Endothelial cell of umbilical vein (primary cell): ENCODE data around the gene ANKRD44. TPM values are rescaled to one million over a fixed set of nuclear protein-coding genes. Genes with fewer than 3 reads are reported as not detected.

ENCODE experiments used
- BruUV-seq: library from RNA; stranded (reverse); fragments of 400-500 nt; replicated peaks from 2 replicates; lab custom pipeline; 2021; lab: Mats Ljungman, UMichigan
- CTCF ChIA-PET: fragments of 300-600, 350-600 bp; sonication (Branson Sonifier 250); formaldehyde crosslinking; loops from one replicate; lab custom pipeline; 2021; ENCODE audit warnings: antibody characterized with exemption, inconsistent platforms; lab: Charles Lee
- POLR2A ChIA-PET: fragments of 300-600, 350-600 bp; sonication (Branson Sonifier 250); formaldehyde crosslinking; loops from one replicate; lab custom pipeline; 2021; ENCODE audit warnings: antibody characterized with exemption, inconsistent platforms; lab: Charles Lee
- DNase-seq: peaks from one replicate; pipeline ENCODE4 v3.0.0-alpha.2; 2011; ENCODE audit warnings: low read depth, low spot score
- FAIRE-seq: peaks from 2 replicates; lab custom pipeline; 2011; peaks lifted over from hg19 to GRCh38; lab: Jason Lieb, UNC
- H2AFZ ChIP-seq: 2 replicates; pipeline ENCODE4 v1.6.0; 2012; ENCODE audit warnings: low read depth, low read length, control low read depth, inconsistent platforms
- H3K27ac ChIP-seq: 2 replicates; pipeline ENCODE4 v1.5.1; 2011; ENCODE audit warnings: low read depth, mild to moderate bottlenecking, control low read depth, low read length, moderate library complexity; ENCODE audit not compliant: insufficient read depth
- H3K27me3 ChIP-seq, 2 experiments: 2 replicates each; pipeline versions ENCODE4 v1.6.0 to v1.6.1; 2011; ENCODE audit warnings: low read length in 2 of 2, mixed read lengths in 1 of 2; ENCODE audit not compliant: control insufficient read depth in 2 of 2, insufficient read depth in 2 of 2
- H3K36me3 ChIP-seq, 2 experiments: 2 replicates in 1 of 2; 3 replicates in 1 of 2; pipeline ENCODE4 v1.5.1; 2011; ENCODE audit warnings: low read length in 2 of 2, mild to moderate bottlenecking in 1 of 2, moderate library complexity in 1 of 2; ENCODE audit not compliant: control insufficient read depth in 2 of 2, insufficient read depth in 2 of 2; ENCODE audit errors: extremely low read depth in 1 of 2
- H3K4me1 ChIP-seq: 3 replicates; pipeline ENCODE4 v1.5.1; 2011; ENCODE audit warnings: mild to moderate bottlenecking, low read length; ENCODE audit not compliant: control insufficient read depth, insufficient read depth; ENCODE audit errors: extremely low read depth
- H3K4me2 ChIP-seq: 2 replicates; pipeline ENCODE4 v1.6.1; 2011; ENCODE audit warnings: low read length, control low read depth, mixed read lengths; ENCODE audit not compliant: insufficient read depth
- H3K4me3 ChIP-seq, 3 experiments: fragments of 200-600 bp in 1 of 3; sonication (generic), shearing (Covaris generic) in 1 of 3; replicated peaks in 1 of 3; 2 replicates each; pipeline ENCODE4 v1.5.1; 2011 to 2016; ENCODE audit warnings: control low read depth in 3 of 3, low read length in 3 of 3, mild to moderate bottlenecking in 2 of 3, inconsistent platforms in 1 of 3, low read depth in 1 of 3, moderate library complexity in 1 of 3; ENCODE audit not compliant: insufficient read depth in 1 of 3
- H3K79me2 ChIP-seq: 2 replicates; pipeline ENCODE4 v1.6.0; 2012; ENCODE audit warnings: low read length, inconsistent platforms; ENCODE audit not compliant: control insufficient read depth, insufficient read depth
- H3K9ac ChIP-seq: replicated peaks from 2 replicates; pipeline ENCODE3; 2011; ENCODE audit warnings: low read length, control low read depth; ENCODE audit not compliant: insufficient read depth; ENCODE audit errors: extremely low read depth
- H3K9me1 ChIP-seq: replicated peaks from 3 replicates; pipeline ENCODE4 v1.6.0; 2011; ENCODE audit warnings: mild to moderate bottlenecking, low read length; ENCODE audit not compliant: control insufficient read depth, insufficient read depth; ENCODE audit errors: extremely low read depth
- H3K9me3 ChIP-seq: replicated peaks from 2 replicates; pipeline ENCODE4 v1.5.1; 2012; ENCODE audit warnings: low read length, inconsistent platforms; ENCODE audit not compliant: control insufficient read depth, insufficient read depth
- H4K20me1 ChIP-seq: replicated peaks from 2 replicates; pipeline ENCODE3; 2011; ENCODE audit warnings: mild to moderate bottlenecking, low read length; ENCODE audit not compliant: control insufficient read depth, insufficient read depth; ENCODE audit errors: extremely low read depth
- CTCF ChIP-seq, 2 donors: IDR thresholded peaks; 1 replicate in 1 of 2; 2 replicates in 1 of 2; pipeline ENCODE4 v1.5.1; 2011; ENCODE audit warnings: low read length in 2 of 2, mild to moderate bottlenecking in 2 of 2, moderate library complexity in 2 of 2, control low read depth in 1 of 2, inconsistent platforms in 1 of 2, low read depth in 1 of 2; ENCODE audit not compliant: insufficient read depth in 1 of 2; ENCODE audit errors: extremely low read depth in 1 of 2
- EZH2 ChIP-seq: IDR thresholded peaks from 2 replicates; pipeline ENCODE4 v1.6.1; 2012; ENCODE audit warnings: borderline replicate concordance, low read depth, mild to moderate bottlenecking, moderate library complexity, low read length, inconsistent platforms; ENCODE audit not compliant: severe bottlenecking
- FOS ChIP-seq: IDR thresholded peaks from 2 replicates; pipeline ENCODE4 v1.6.1; 2011; ENCODE audit warnings: mild to moderate bottlenecking, low read length, moderate library complexity, borderline replicate concordance; ENCODE audit not compliant: insufficient read depth
- JUN ChIP-seq: IDR thresholded peaks from 2 replicates; pipeline ENCODE4 v1.6.1; 2011; ENCODE audit warnings: borderline replicate concordance, low read depth; ENCODE audit not compliant: insufficient read length, insufficient read depth
- MAX ChIP-seq: IDR thresholded peaks from 2 replicates; pipeline ENCODE4 v1.6.1; 2011; ENCODE audit not compliant: insufficient read depth, insufficient read length
- MYC ChIP-seq: IDR thresholded peaks from one replicate; pipeline ENCODE4 v1.6.1; 2011; ENCODE audit warnings: mild to moderate bottlenecking, low read depth, low read length
- POLR2AphosphoS5 ChIP-seq: IDR thresholded peaks from 2 replicates; pipeline ENCODE4 v1.6.1; 2012; ENCODE audit warnings: low read depth, mild to moderate bottlenecking, control low read depth, low read length, moderate library complexity; ENCODE audit not compliant: insufficient read depth
- dilution Hi-C: fragments of 300-500 bp; cut with MboI; formaldehyde crosslinking; loops from one replicate; pipeline ENCODE4 v1.15.0; 2019; ENCODE audit warnings: low sequenced_read_pairs; ENCODE audit not compliant: extremely low pct_ligation_motif_present
- intact Hi-C: fragments of 100-400 bp; cut with micrococcal nuclease; formaldehyde crosslinking; loops from one replicate; pipeline ENCODE4 v1.10.0; 2022
- polyA plus RNA-seq, 4 experiments: library from polyadenylated mRNA; depleted of rRNA in 3 of 4; stranded (reverse) in 3 of 4; unstranded in 1 of 4; fragments of >200 nt; gene quantifications; 2 replicates each; pipeline versions ENCODE4 v1.2.1 to v1.2.3, GENCODE V29; 2011 to 2012; ENCODE audit warnings: missing spikeins in 1 of 4
- total RNA-seq: library from RNA; stranded (reverse); gene quantifications from 2 replicates; pipeline ENCODE4 v1.2.3, GENCODE V29; 2021

The ANKRD44 gene
- total and polyA plus RNA-seq, 2 donors (not counting 3 experiments of a cell fraction or from before 2014, with no cell fraction given) = 3.4 to 6.1 TPM

GRCh38 chr2:197327472-197328098, 17.0 kb upstream of the ANKRD44 start:
- Histone ChIP-seq H3K9ac (no peak overlapping the region), H4K20me1 (no peaks in the 10 kb centered on the region), H3K79me2 (no peaks in the 10 kb centered on the region), H3K9me1 (no peaks in the 10 kb centered on the region), H3K9me3 (no peaks in the 10 kb centered on the region), H3K36me3 (no peaks in the 10 kb centered on the region), H2AFZ (no peak overlapping the region), H3K4me1 (no peaks in the 10 kb centered on the region), H3K4me2 (no peak overlapping the region), H3K27me3 (peaks cover 13 to 22% of the 10 kb centered on the region in 2 experiments), H3K27ac (no peak overlapping the region), H3K4me3 (no peak overlapping the region)
- ChIA-PET CTCF (interaction anchor here (1.5 to 1.6 kb wide), 2 partner anchors 8 to 577 kb away, joined by 5 read pairs; no protein-coding TSS in a partner anchor), POLR2A (no interaction called here)
- intact Hi-C loops = loop anchor here (5.0 kb wide), 1 partner anchor 50 kb away; no protein-coding TSS in a partner anchor
- TF ChIP-seq JUN (no peak), CTCF (IDR thresholded peaks at IDR 0.05; ENCODE audit: extremely low read depth in 1 of 2, insufficient read depth in 1 of 2, low read depth in 1 of 2, low read length in 2 of 2) (no peak), MYC (no peak), POLR2AphosphoS5 (no peak), MAX (no peak), FOS (no peak), EZH2 (no peak)
- no TSS peak for BruUV-seq
- FAIRE-seq = peak; percentile 28
- dilution Hi-C loops = no loop called here
- DNase-seq = no peak
